CD4-positive, alpha-beta memory T cell (primary cell): ENCODE measurements around the gene PRR29. TPM values are rescaled to one million over a fixed set of nuclear protein-coding genes. Genes with fewer than 3 reads are reported as not detected.
A peak's percentile ranks its signal among the peaks of the same experiment; 100 is the strongest.

ENCODE experiments used
- CTCF ChIA-PET: fragments of 350-600 bp; sonication (Branson Sonifier 250); formaldehyde crosslinking; loops from one replicate; lab custom pipeline; 2021; ENCODE audit warnings: inconsistent platforms; ENCODE audit not compliant: partially characterized antibody; lab: Charles Lee
- POLR2A ChIA-PET: fragments of 350-600 bp; sonication (Branson Sonifier 250); formaldehyde crosslinking; loops from one replicate; lab custom pipeline; 2021; ENCODE audit not compliant: partially characterized antibody; lab: Charles Lee
- DNase-seq, 5 donors: peaks; one replicate each; pipeline versions ENCODE4 v3.0.0 to v3.0.0-alpha.2; 2020 to 2022; ENCODE audit warnings: mixed read lengths in 1 of 5
- H3K27ac ChIP-seq: one replicate; pipeline ENCODE4 v1.7.0; 2013; ENCODE audit warnings: low read depth, low read length
- H3K27me3 ChIP-seq: 2 replicates; pipeline ENCODE4 v1.7.0; 2013; ENCODE audit warnings: mild to moderate bottlenecking, low read length, moderate library complexity; ENCODE audit not compliant: insufficient read depth
- H3K36me3 ChIP-seq: 2 replicates; pipeline ENCODE4 v1.7.0; 2013; ENCODE audit warnings: mild to moderate bottlenecking, low read length, moderate library complexity; ENCODE audit not compliant: insufficient read depth
- H3K4me1 ChIP-seq: 2 replicates; pipeline ENCODE4 v1.7.0; 2013; ENCODE audit warnings: mild to moderate bottlenecking, low read length, moderate library complexity; ENCODE audit not compliant: insufficient read depth
- H3K4me3 ChIP-seq, 2 donors: one replicate each; pipeline ENCODE4 v1.7.0; 2013; ENCODE audit warnings: low read length in 2 of 2, mild to moderate bottlenecking in 1 of 2
- H3K9me3 ChIP-seq, 2 donors: one replicate each; pipeline ENCODE4 v1.7.0; 2013; ENCODE audit warnings: low read length in 2 of 2, control low read depth in 1 of 2; ENCODE audit not compliant: control insufficient read depth in 1 of 2
- H3K27ac Mint-ChIP-seq, 7 donors: one replicate each; pipeline ENCODE4 v1.8.0; 2020 to 2021; ENCODE audit warnings: mixed read lengths in 7 of 7, mild to moderate bottlenecking in 6 of 7, inconsistent platforms in 3 of 7, moderate library complexity in 3 of 7
- H3K27me3 Mint-ChIP-seq, 2 donors: one replicate each; pipeline ENCODE4 v1.8.0; 2020 to 2021; ENCODE audit warnings: mixed read lengths in 2 of 2
- H3K36me3 Mint-ChIP-seq, 2 donors: one replicate each; pipeline ENCODE4 v1.8.0; 2020 to 2021; ENCODE audit warnings: mixed read lengths in 2 of 2, inconsistent platforms in 1 of 2, mild to moderate bottlenecking in 1 of 2
- H3K4me1 Mint-ChIP-seq, 4 donors: one replicate each; pipeline ENCODE4 v1.8.0; 2020 to 2021; ENCODE audit warnings: mixed read lengths in 4 of 4, mild to moderate bottlenecking in 1 of 4
- H3K4me3 Mint-ChIP-seq, 8 donors: one replicate each; pipeline ENCODE4 v1.8.0; 2020 to 2021; ENCODE audit warnings: mixed read lengths in 8 of 8, mild to moderate bottlenecking in 7 of 8, moderate library complexity in 6 of 8, inconsistent platforms in 3 of 8
- H3K9me3 Mint-ChIP-seq, 8 donors: one replicate each; pipeline ENCODE4 v1.8.0; 2020 to 2021; ENCODE audit warnings: mixed read lengths in 8 of 8, mild to moderate bottlenecking in 5 of 8, inconsistent platforms in 3 of 8, moderate library complexity in 1 of 8
- intact Hi-C: fragments of 100-400 bp; cut with micrococcal nuclease; formaldehyde crosslinking; loops from one replicate; pipeline ENCODE4 v1.15.1; 2023
- polyA plus RNA-seq, 2 donors: library from polyadenylated mRNA; unstranded; fragments of 300-500 nt; fragmentation: Illumina TruSeq; gene quantifications; one replicate each; pipeline ENCODE4 v1.2.3, GENCODE V29; 2021
- total RNA-seq, 2 experiments: library from RNA; stranded (reverse); gene quantifications; one replicate each; pipeline ENCODE4 v1.2.3, GENCODE V29; 2021

The PRR29 gene
- total and polyA plus RNA-seq, 4 experiments from 2014 or later = 0.19 to 6.0 (median 3.3) TPM

- peaks cover 70 to 81% of the 10 kb centered on the region in 2 donors for H3K36me3 Mint-ChIP-seq
- intact Hi-C loops = no loop called here
- H3K9me3 Mint-ChIP-seq = no peaks in the 10 kb centered on the region
- H3K9me3 ChIP-seq = no peaks in the 10 kb centered on the region
- H3K27ac Mint-ChIP-seq = peak overlapping the region in 4 of 7 donors; percentile 29 to 75 (median 48)
- H3K4me1 ChIP-seq = no peaks in the 10 kb centered on the region
- no peak overlapping the region for H3K27ac ChIP-seq
- H3K36me3 ChIP-seq = peaks cover 55% of the 10 kb centered on the region
- no peak for DNase-seq
- peaks cover 8 to 50% (median 19%) of the 10 kb centered on the region in 4 donors for H3K4me1 Mint-ChIP-seq
- H3K4me3 Mint-ChIP-seq = no peak overlapping the region
- POLR2A ChIA-PET = interaction anchor here (0.5 to 4.0 kb wide), 8 partner anchors 8 to 103 kb away, joined by 3 to 18 read pairs (median 4); partner anchors contain the start of genes ERN1 and ICAM2
- CTCF ChIA-PET = interaction anchor here (0.8 to 3.0 kb wide), 9 partner anchors 8 to 125 kb away, joined by 3 to 28 read pairs (median 8); partner anchors contain the start of genes GH1 and ICAM2
- H3K27me3 ChIP-seq = no peaks in the 10 kb centered on the region
- no peaks in the 10 kb centered on the region for H3K27me3 Mint-ChIP-seq
- H3K4me3 ChIP-seq = no peak overlapping the region
These were observed 44.7 kb downstream of the PRR29 start for GRCh38 chr17:64042700-64043485.

GRCh38 chr17:64045176-64045575 is 47.0 kb downstream of the PRR29 start:
- Mint-ChIP-seq H3K9me3 (no peaks in the 10 kb centered on the region), H3K4me1 (peaks cover 16 to 62% (median 28%) of the 10 kb centered on the region in 4 donors), H3K4me3 (no peak overlapping the region), H3K27ac (peak overlapping the region in 4 of 7 donors; percentile 10 to 72 (median 50)), H3K27me3 (no peaks in the 10 kb centered on the region), H3K36me3 (peaks cover 80 to 84% of the 10 kb centered on the region in 2 donors)
- Histone ChIP-seq H3K27me3 (no peaks in the 10 kb centered on the region), H3K9me3 (no peaks in the 10 kb centered on the region), H3K4me1 (peaks cover 14% of the 10 kb centered on the region), H3K36me3 (peaks cover 74% of the 10 kb centered on the region), H3K27ac (no peak overlapping the region), H3K4me3 (no peak overlapping the region)
- POLR2A ChIA-PET = interaction anchor here (0.7 to 3.9 kb wide), 2 partner anchors 37 to 101 kb away, joined by 3 to 23 read pairs; no protein-coding TSS in a partner anchor
- intact Hi-C loops = no loop called here
- CTCF ChIA-PET = interaction anchor here (1.3 to 6.7 kb wide), 3 partner anchors 10 to 88 kb away, joined by 3 to 110 read pairs (median 22); no protein-coding TSS in a partner anchor
- DNase-seq = no peak

GRCh38 chr17:64048805-64049204 is 50.7 kb downstream of the PRR29 start:
- DNase-seq = no peak
- ChIA-PET CTCF (interaction anchor here (0.9 to 6.7 kb wide), 12 partner anchors 15 to 130 kb away, joined by 3 to 110 read pairs (median 7); partner anchors contain the start of genes ERN1 and GH1), POLR2A (interaction anchor here (1.1 to 3.9 kb wide), 7 partner anchors 11 to 130 kb away, joined by 3 to 60 read pairs (median 23); partner anchors contain the start of genes ERN1 and ICAM2)
- no peaks in the 10 kb centered on the region for H3K27me3 ChIP-seq
- peaks cover 33 to 77% (median 46%) of the 10 kb centered on the region in 4 donors for H3K4me1 Mint-ChIP-seq
- no peak overlapping the region for H3K4me3 ChIP-seq
- peaks cover 89 to 91% of the 10 kb centered on the region in 2 donors for H3K36me3 Mint-ChIP-seq
- H3K27me3 Mint-ChIP-seq = no peaks in the 10 kb centered on the region
- no peaks in the 10 kb centered on the region for H3K9me3 Mint-ChIP-seq
- H3K27ac Mint-ChIP-seq = peak overlapping the region in 6 of 7 donors; percentile 37 to 94 (median 46)
- peaks cover 50% of the 10 kb centered on the region for H3K4me1 ChIP-seq
- intact Hi-C loops = no loop called here
- H3K27ac ChIP-seq = peak overlapping the region; percentile 45
- peaks cover 78% of the 10 kb centered on the region for H3K36me3 ChIP-seq
- peak overlapping the region in 1 of 8 donors; percentile 32 for H3K4me3 Mint-ChIP-seq
- no peaks in the 10 kb centered on the region for H3K9me3 ChIP-seq

- Mint-ChIP-seq H3K36me3 (peaks cover 85 to 86% of the 10 kb centered on the region in 2 donors), H3K27ac (peak overlapping the region; percentile 69 to 96 (median 91)), H3K9me3 (peaks cover 0 to 1% (median 0%) of the 10 kb centered on the region in 8 donors), H3K27me3 (no peaks in the 10 kb centered on the region), H3K4me1 (peaks cover 35 to 76% (median 54%) of the 10 kb centered on the region in 4 donors), H3K4me3 (peak overlapping the region in 7 of 8 donors; percentile 37 to 78 (median 68))
- Histone ChIP-seq H3K27ac (peak overlapping the region; percentile 52), H3K9me3 (no peaks in the 10 kb centered on the region), H3K36me3 (peaks cover 76% of the 10 kb centered on the region), H3K4me1 (peaks cover 56% of the 10 kb centered on the region), H3K27me3 (no peaks in the 10 kb centered on the region), H3K4me3 (no peak overlapping the region)
- intact Hi-C loops = loop anchor here (1.0 to 2.0 kb wide), 4 partner anchors 16 to 79 kb away; partner anchors contain the start of gene ERN1
- CTCF ChIA-PET = interaction anchor here (0.6 to 6.7 kb wide), 12 partner anchors 9 to 626 kb away, joined by 3 to 110 read pairs (median 8); partner anchors contain the start of genes ERN1, GH1 and ICAM2
- peak; percentile 50 to 84 (median 73) for DNase-seq
- POLR2A ChIA-PET = interaction anchor here (0.7 to 3.7 kb wide), 25 partner anchors 9 to 133 kb away, joined by 3 to 60 read pairs (median 6); partner anchors contain the start of genes ERN1, GH1 and ICAM2
These were observed 53.0 kb downstream of the PRR29 start for GRCh38 chr17:64051153-64051552.

- H3K27me3 Mint-ChIP-seq = no peaks in the 10 kb centered on the region
- intact Hi-C loops = no loop called here
- no peaks in the 10 kb centered on the region for H3K9me3 ChIP-seq
- POLR2A ChIA-PET = interaction anchor here (1.0 to 7.6 kb wide), 3 partner anchors 11 to 80 kb away, joined by 3 to 49 read pairs (median 3); partner anchors contain the start of gene ERN1
- H3K36me3 ChIP-seq = peaks cover 68% of the 10 kb centered on the region
- peaks cover 74% of the 10 kb centered on the region for H3K4me1 ChIP-seq
- peak overlapping the region in 6 of 7 donors; percentile 76 to 90 (median 84) for H3K27ac Mint-ChIP-seq
- no peak overlapping the region for H3K4me3 ChIP-seq
- no peaks in the 10 kb centered on the region for H3K27me3 ChIP-seq
- CTCF ChIA-PET = interaction anchor here (0.8 to 7.2 kb wide), 9 partner anchors 11 to 134 kb away, joined by 3 to 47 read pairs (median 4); partner anchors contain the start of genes ERN1 and GH1
- peaks cover 80 to 88% of the 10 kb centered on the region in 2 donors for H3K36me3 Mint-ChIP-seq
- peak overlapping the region in 1 of 8 donors; percentile 35 for H3K4me3 Mint-ChIP-seq
- peaks cover 44 to 88% (median 69%) of the 10 kb centered on the region in 4 donors for H3K4me1 Mint-ChIP-seq
- no peak for DNase-seq
- peaks cover 0 to 1% (median 0%) of the 10 kb centered on the region in 8 donors for H3K9me3 Mint-ChIP-seq
- no peak overlapping the region for H3K27ac ChIP-seq
These were observed 55.0 kb downstream of the PRR29 start for GRCh38 chr17:64053101-64053500.
